IPS-15b (cell line): Measurements from ENCODE around the gene DCN.
"Not testable (repeated sequence)": the region's sequence is repeated elsewhere in the genome, so short reads cannot be mapped to it uniquely, and the experiment has no call there.

Source experiments
- H3K27me3 ChIP-seq: one replicate; pipeline ENCODE4 v1.6.1; 2013; ENCODE audit warnings: low read length; ENCODE audit not compliant: control insufficient read depth, insufficient read depth
- H3K36me3 ChIP-seq: one replicate; pipeline ENCODE4 v1.6.1; 2013; ENCODE audit warnings: low read length; ENCODE audit not compliant: control insufficient read depth, insufficient read depth
- H3K4me1 ChIP-seq: one replicate; pipeline ENCODE4 v1.6.1; 2013; ENCODE audit warnings: mild to moderate bottlenecking, low read length; ENCODE audit not compliant: control insufficient read depth, insufficient read depth
- H3K4me3 ChIP-seq: one replicate; pipeline ENCODE4 v1.5.1; 2013; ENCODE audit warnings: low read depth, low read length
- H3K9ac ChIP-seq: one replicate; pipeline ENCODE4 v1.6.1; 2013; ENCODE audit warnings: low read depth, mild to moderate bottlenecking, low read length
- H3K9me3 ChIP-seq: one replicate; pipeline ENCODE4 v1.6.1; 2013; ENCODE audit warnings: mild to moderate bottlenecking, low read length; ENCODE audit not compliant: control insufficient read depth, insufficient read depth

The DCN gene

GRCh38 chr12:91210144-91210543 lies 27.5 kb upstream of the DCN start:
- no peak overlapping the region for H3K9ac ChIP-seq
- no peaks in the 10 kb centered on the region for H3K9me3 ChIP-seq
- no peak overlapping the region for H3K4me3 ChIP-seq
- H3K36me3 ChIP-seq: no peaks in the 10 kb centered on the region
- no peaks in the 10 kb centered on the region for H3K4me1 ChIP-seq
- H3K27me3 ChIP-seq: no peaks in the 10 kb centered on the region

GRCh38 chr12:91207301-91207700 lies 24.7 kb upstream of the DCN start:
- not testable (repeated sequence) for H3K27me3 ChIP-seq, H3K4me3 ChIP-seq, H3K4me1 ChIP-seq

GRCh38 chr12:91205811-91206210 lies 23.2 kb upstream of the DCN start:
- Histone ChIP-seq H3K4me1 (peaks cover 3% of the 10 kb centered on the region), H3K27me3 (no peaks in the 10 kb centered on the region), H3K36me3 (no peaks in the 10 kb centered on the region), H3K4me3 (no peak overlapping the region), H3K9me3 (no peaks in the 10 kb centered on the region), H3K9ac (no peak overlapping the region)

More at GRCh38 chr12:91207301-91207700, 24.7 kb upstream of the DCN start:
- not testable (repeated sequence) for H3K36me3 ChIP-seq, H3K9ac ChIP-seq, H3K9me3 ChIP-seq

- Histone ChIP-seq H3K4me1 (peaks cover 3% of the 10 kb centered on the region), H3K4me3 (no peak overlapping the region), H3K27me3 (no peaks in the 10 kb centered on the region), H3K36me3 (no peaks in the 10 kb centered on the region), H3K9ac (no peak overlapping the region), H3K9me3 (no peaks in the 10 kb centered on the region)
These were observed 21.8 kb upstream of the DCN start for GRCh38 chr12:91204421-91204820.

- H3K27me3 ChIP-seq: no peaks in the 10 kb centered on the region
- H3K4me1 ChIP-seq: peaks cover 3% of the 10 kb centered on the region
- no peaks in the 10 kb centered on the region for H3K9me3 ChIP-seq
- no peak overlapping the region for H3K9ac ChIP-seq
- H3K4me3 ChIP-seq: no peak overlapping the region
- no peaks in the 10 kb centered on the region for H3K36me3 ChIP-seq
These were observed 21.0 kb upstream of the DCN start for GRCh38 chr12:91203610-91204009.

- Histone ChIP-seq H3K27me3 (no peaks in the 10 kb centered on the region), H3K9me3 (no peaks in the 10 kb centered on the region), H3K4me1 (peaks cover 3% of the 10 kb centered on the region), H3K4me3 (no peak overlapping the region), H3K36me3 (no peaks in the 10 kb centered on the region), H3K9ac (no peak overlapping the region)
These were observed 19.8 kb upstream of the DCN start for GRCh38 chr12:91202390-91202789.

GRCh38 chr12:91196436-91196835 lies 13.8 kb upstream of the DCN start:
- no peaks in the 10 kb centered on the region for H3K27me3 ChIP-seq
- no peaks in the 10 kb centered on the region for H3K36me3 ChIP-seq
- no peaks in the 10 kb centered on the region for H3K9me3 ChIP-seq
- H3K4me3 ChIP-seq: no peak overlapping the region
- no peaks in the 10 kb centered on the region for H3K4me1 ChIP-seq
- no peak overlapping the region for H3K9ac ChIP-seq

GRCh38 chr12:91194500-91194899 lies 11.9 kb upstream of the DCN start:
- H3K4me3 ChIP-seq: no peak overlapping the region
- H3K27me3 ChIP-seq: no peaks in the 10 kb centered on the region
- H3K36me3 ChIP-seq: no peaks in the 10 kb centered on the region
- H3K9me3 ChIP-seq: no peaks in the 10 kb centered on the region
- no peaks in the 10 kb centered on the region for H3K4me1 ChIP-seq
- no peak overlapping the region for H3K9ac ChIP-seq

GRCh38 chr12:91191513-91192111 lies 9.0 kb upstream of the DCN start:
- Histone ChIP-seq H3K4me3 (no peak overlapping the region), H3K27me3 (no peaks in the 10 kb centered on the region), H3K4me1 (no peaks in the 10 kb centered on the region), H3K36me3 (no peaks in the 10 kb centered on the region), H3K9me3 (no peaks in the 10 kb centered on the region), H3K9ac (no peak overlapping the region)

- no peaks in the 10 kb centered on the region for H3K9me3 ChIP-seq
- H3K4me1 ChIP-seq: no peaks in the 10 kb centered on the region
- H3K27me3 ChIP-seq: no peaks in the 10 kb centered on the region
- no peak overlapping the region for H3K9ac ChIP-seq
- no peak overlapping the region for H3K4me3 ChIP-seq
- H3K36me3 ChIP-seq: no peaks in the 10 kb centered on the region
These were observed 6.9 kb upstream of the DCN start for GRCh38 chr12:91189516-91189915.

GRCh38 chr12:91188778-91189177 lies 6.2 kb upstream of the DCN start:
- H3K9me3 ChIP-seq: no peaks in the 10 kb centered on the region
- H3K4me1 ChIP-seq: no peaks in the 10 kb centered on the region
- no peak overlapping the region for H3K9ac ChIP-seq
- no peak overlapping the region for H3K4me3 ChIP-seq
- H3K36me3 ChIP-seq: no peaks in the 10 kb centered on the region
- H3K27me3 ChIP-seq: no peaks in the 10 kb centered on the region

- H3K4me3 ChIP-seq: no peak overlapping the region
- H3K9me3 ChIP-seq: no peaks in the 10 kb centered on the region
- peaks cover 5% of the 10 kb centered on the region for H3K4me1 ChIP-seq
- no peaks in the 10 kb centered on the region for H3K27me3 ChIP-seq
- H3K9ac ChIP-seq: no peak overlapping the region
- no peaks in the 10 kb centered on the region for H3K36me3 ChIP-seq
These were observed 3.5 kb upstream of the DCN start for GRCh38 chr12:91186156-91186555.
